T-helper 1 cell treated with Interleukin-12 subunit alpha and Interleukin-12 subunit beta and Interleukin-4 antibody, amounts not matched to agents 30 μg/mL and 1 μg/mL, for 36 hours (primary cell): ENCODE measurements around the gene APOBEC4.

Source experiments
- H3K27ac Mint-ChIP-seq: one replicate; pipeline ENCODE4 v1.8.0; 2021; ENCODE audit warnings: mild to moderate bottlenecking, mixed read lengths
- H3K27me3 Mint-ChIP-seq: one replicate; pipeline ENCODE4 v1.8.0; 2021; ENCODE audit warnings: low read depth, mixed read lengths
- H3K36me3 Mint-ChIP-seq: one replicate; pipeline ENCODE4 v1.8.0; 2021; ENCODE audit warnings: low read depth, mixed read lengths
- H3K4me1 Mint-ChIP-seq: one replicate; pipeline ENCODE4 v1.8.0; 2021; ENCODE audit warnings: low read depth, mixed read lengths
- H3K4me3 Mint-ChIP-seq: one replicate; pipeline ENCODE4 v1.8.0; 2021; ENCODE audit warnings: mild to moderate bottlenecking, moderate library complexity, mixed read lengths
- H3K9me3 Mint-ChIP-seq: one replicate; pipeline ENCODE4 v1.8.0; 2021; ENCODE audit warnings: mixed read lengths

APOBEC4 gene

GRCh38 chr1:183652547-183653461 is at the start of gene APOBEC4:
Gene APOBEC4 (minus strand): TSS chr1:183653316. CDS start chr1:183648781, 4,535 bp downstream.
- Mint-ChIP-seq H3K4me1 (peaks cover 41% of the 10 kb centered on the region), H3K27ac (peak within 1 kb of the TSS; percentile 90), H3K9me3 (no peaks in the 10 kb centered on the region), H3K27me3 (no peaks in the 10 kb centered on the region), H3K4me3 (peak within 1 kb of the TSS; percentile 49), H3K36me3 (peaks cover 2% of the 10 kb centered on the region)

GRCh38 chr1:183702813-183703198 is 49.7 kb upstream of the APOBEC4 start:
- Mint-ChIP-seq H3K9me3 (no peaks in the 10 kb centered on the region), H3K4me3 (no peak overlapping the region), H3K4me1 (peaks cover 10% of the 10 kb centered on the region), H3K27me3 (no peaks in the 10 kb centered on the region), H3K36me3 (peaks cover 11% of the 10 kb centered on the region), H3K27ac (no peak overlapping the region)

DNA sequence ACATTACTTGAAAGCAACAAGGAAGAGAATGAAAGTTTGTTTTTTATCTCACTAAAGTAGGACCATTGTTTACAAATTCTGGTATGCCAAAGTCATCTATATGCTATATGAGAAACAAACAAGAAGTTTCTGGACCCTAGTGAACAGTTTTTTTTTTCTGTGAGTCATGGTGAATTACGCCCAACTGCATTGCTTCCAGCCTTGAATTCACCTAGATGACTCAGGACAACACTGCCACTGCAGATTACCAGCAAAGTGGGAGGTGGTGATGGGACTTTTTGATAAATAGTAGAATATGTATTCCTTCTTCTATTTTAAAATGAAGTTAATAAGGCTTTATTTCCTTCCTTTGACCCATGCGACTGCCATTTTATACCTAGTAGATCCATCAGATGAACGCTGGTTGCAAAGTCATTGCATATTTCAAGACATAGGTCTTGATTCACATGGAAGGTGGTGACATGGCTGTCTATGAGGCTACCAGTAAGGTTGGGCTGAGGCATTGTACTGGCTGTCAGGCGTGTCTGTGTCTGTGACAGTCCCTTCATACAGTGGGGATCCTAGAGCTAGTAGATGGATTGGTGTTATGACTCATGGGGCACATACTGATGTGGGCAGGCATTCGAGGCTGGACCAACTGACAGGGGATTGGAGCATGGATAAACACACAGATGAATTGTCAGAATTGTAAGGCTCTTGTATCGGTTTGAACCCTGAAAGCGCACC is 49.1 kb upstream of the APOBEC4 start:
- Mint-ChIP-seq H3K27ac (no peak overlapping the region), H3K4me1 (peaks cover 11% of the 10 kb centered on the region), H3K9me3 (no peaks in the 10 kb centered on the region), H3K27me3 (no peaks in the 10 kb centered on the region), H3K36me3 (peaks cover 11% of the 10 kb centered on the region), H3K4me3 (no peak overlapping the region)

DNA sequence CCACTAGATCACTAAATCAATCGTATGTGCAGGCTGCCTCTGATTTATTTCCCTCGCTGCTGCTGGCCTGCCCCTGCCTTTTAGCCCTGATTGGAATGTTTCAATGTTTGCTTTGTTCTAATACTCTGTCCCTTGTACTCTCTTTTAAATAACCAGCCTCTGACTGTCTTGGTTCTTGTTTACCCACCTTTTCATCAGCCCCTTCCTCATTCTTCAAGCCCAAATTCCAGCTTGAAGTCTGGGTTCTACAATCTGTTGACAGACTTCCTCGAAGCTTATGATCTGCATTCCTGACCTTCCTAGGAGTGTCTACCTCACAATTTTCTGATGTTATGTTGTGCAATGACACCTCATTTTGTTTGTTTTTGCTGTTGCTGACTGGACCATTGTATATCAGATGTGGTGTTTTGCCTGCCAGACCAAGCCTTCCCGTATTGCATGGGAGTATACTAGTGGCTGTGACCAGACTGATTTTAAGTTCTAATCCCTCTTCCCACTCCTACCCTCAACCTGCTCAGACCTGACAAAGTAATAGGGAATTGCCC is 46.6 kb upstream of the APOBEC4 start:
- peaks cover 11% of the 10 kb centered on the region for H3K36me3 Mint-ChIP-seq
- H3K9me3 Mint-ChIP-seq: no peaks in the 10 kb centered on the region
- H3K27ac Mint-ChIP-seq: no peak overlapping the region
- no peaks in the 10 kb centered on the region for H3K27me3 Mint-ChIP-seq
- peaks cover 11% of the 10 kb centered on the region for H3K4me1 Mint-ChIP-seq
- H3K4me3 Mint-ChIP-seq: no peak overlapping the region

- Mint-ChIP-seq H3K9me3 (no peaks in the 10 kb centered on the region), H3K36me3 (peaks cover 11% of the 10 kb centered on the region), H3K27ac (no peak overlapping the region)
Observed at GRCh38 chr1:183697814-183698590, 44.9 kb upstream of the APOBEC4 start.

DNA sequence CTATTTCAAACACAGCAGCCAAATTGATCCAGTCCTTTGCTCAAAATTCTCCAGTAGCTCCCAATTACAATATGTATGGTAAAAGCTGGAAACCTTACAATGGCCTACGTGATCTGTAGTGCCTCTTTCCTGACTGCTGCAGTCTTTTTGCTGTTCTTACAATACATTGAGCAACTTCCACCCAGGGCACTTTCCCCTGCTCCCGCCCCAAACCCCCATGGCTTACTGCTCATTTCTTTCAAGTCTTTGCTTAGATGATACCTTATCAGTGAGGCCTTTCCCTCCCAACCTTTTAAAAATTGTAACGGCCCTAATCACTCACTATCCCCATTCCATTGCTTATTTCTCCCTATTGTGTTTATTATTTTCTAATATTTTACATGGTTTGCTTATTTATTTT is 43.9 kb upstream of the APOBEC4 start:
- Mint-ChIP-seq H3K4me3 (no peak overlapping the region), H3K27me3 (no peaks in the 10 kb centered on the region), H3K27ac (no peak overlapping the region), H3K9me3 (no peaks in the 10 kb centered on the region), H3K36me3 (peaks cover 7% of the 10 kb centered on the region), H3K4me1 (peaks cover 16% of the 10 kb centered on the region)

More at GRCh38 chr1:183697814-183698590, 44.9 kb upstream of the APOBEC4 start:
- Mint-ChIP-seq H3K4me1 (peaks cover 14% of the 10 kb centered on the region), H3K4me3 (no peak overlapping the region), H3K27me3 (no peaks in the 10 kb centered on the region)

- Mint-ChIP-seq H3K27ac (no peak overlapping the region), H3K9me3 (no peaks in the 10 kb centered on the region), H3K4me3 (no peak overlapping the region), H3K4me1 (peaks cover 16% of the 10 kb centered on the region), H3K27me3 (no peaks in the 10 kb centered on the region), H3K36me3 (peaks cover 3% of the 10 kb centered on the region)
Observed at GRCh38 chr1:183694755-183695154, 41.6 kb upstream of the APOBEC4 start.

- no peak overlapping the region for H3K27ac Mint-ChIP-seq
- peaks cover 18% of the 10 kb centered on the region for H3K4me1 Mint-ChIP-seq
- H3K27me3 Mint-ChIP-seq: no peaks in the 10 kb centered on the region
- no peaks in the 10 kb centered on the region for H3K9me3 Mint-ChIP-seq
- no peak overlapping the region for H3K4me3 Mint-ChIP-seq
- H3K36me3 Mint-ChIP-seq: peaks cover 2% of the 10 kb centered on the region
Observed at GRCh38 chr1:183694066-183694465, 41.0 kb upstream of the APOBEC4 start.

- Mint-ChIP-seq H3K4me1 (peaks cover 15% of the 10 kb centered on the region), H3K27me3 (no peaks in the 10 kb centered on the region), H3K4me3 (no peak overlapping the region), H3K9me3 (no peaks in the 10 kb centered on the region), H3K27ac (no peak overlapping the region), H3K36me3 (no peaks in the 10 kb centered on the region)
Observed at GRCh38 chr1:183693521-183693920, 40.4 kb upstream of the APOBEC4 start.

DNA sequence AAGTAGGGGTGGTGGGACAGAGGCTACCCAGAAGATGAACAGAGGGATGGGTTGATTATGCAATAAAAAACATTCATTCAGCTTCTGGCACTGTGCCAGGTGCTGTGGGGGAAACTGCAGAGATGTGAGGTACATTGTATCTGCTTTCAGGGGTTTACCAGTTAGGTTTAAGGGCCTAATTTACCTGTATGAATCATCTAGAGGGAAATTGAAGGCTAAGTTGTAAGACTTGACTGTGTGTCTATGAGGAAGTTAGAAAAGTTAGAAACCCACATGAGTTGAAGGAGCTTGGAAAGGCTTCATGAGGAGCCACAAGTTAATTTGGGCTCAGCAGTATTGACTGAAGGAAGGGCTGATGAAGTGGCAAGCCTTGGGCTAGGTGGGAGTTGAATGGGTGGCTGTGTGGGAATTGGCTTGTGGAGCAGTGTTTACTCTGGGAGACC is 36.7 kb upstream of the APOBEC4 start:
- no peak overlapping the region for H3K4me3 Mint-ChIP-seq
- H3K9me3 Mint-ChIP-seq: no peaks in the 10 kb centered on the region
- H3K4me1 Mint-ChIP-seq: peaks cover 7% of the 10 kb centered on the region
- no peak overlapping the region for H3K27ac Mint-ChIP-seq
- no peaks in the 10 kb centered on the region for H3K36me3 Mint-ChIP-seq
- peaks cover 3% of the 10 kb centered on the region for H3K27me3 Mint-ChIP-seq

DNA sequence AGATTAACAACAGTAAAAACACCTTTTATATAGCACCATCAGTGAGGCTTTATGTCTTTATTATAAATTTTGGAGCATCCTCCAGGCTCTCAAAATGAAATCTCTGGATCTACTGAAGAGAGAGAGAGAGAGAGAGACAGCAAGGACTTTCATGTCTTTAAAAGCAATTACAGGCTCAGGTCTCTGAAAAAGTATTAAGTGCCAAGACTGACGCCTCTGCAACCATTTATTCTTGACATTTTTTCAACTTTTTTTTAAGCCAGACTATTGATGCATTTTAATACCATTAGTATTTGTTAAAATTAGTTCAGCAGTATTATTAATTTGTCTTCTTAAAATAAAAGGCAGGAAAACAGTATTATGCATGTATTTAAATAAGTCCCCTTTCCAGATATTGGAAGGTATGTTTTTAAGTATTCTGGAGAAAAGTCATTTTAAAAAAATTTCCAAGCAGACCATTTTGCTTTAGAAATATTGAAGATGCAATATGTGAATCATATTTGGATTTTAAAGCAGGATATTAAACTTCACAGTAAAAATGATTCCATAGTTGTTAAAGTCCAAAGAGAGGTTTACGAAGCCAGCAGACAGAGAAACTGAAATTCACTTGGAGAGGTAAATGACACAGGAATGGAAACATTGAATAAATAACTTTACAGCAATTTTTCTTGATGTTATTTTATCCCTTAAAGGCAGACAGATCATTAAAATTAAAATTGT is 35.4 kb upstream of the APOBEC4 start:
- Mint-ChIP-seq H3K27me3 (peaks cover 8% of the 10 kb centered on the region), H3K36me3 (no peaks in the 10 kb centered on the region), H3K4me3 (no peak overlapping the region), H3K9me3 (no peaks in the 10 kb centered on the region), H3K4me1 (peaks cover 8% of the 10 kb centered on the region), H3K27ac (no peak overlapping the region)

DNA sequence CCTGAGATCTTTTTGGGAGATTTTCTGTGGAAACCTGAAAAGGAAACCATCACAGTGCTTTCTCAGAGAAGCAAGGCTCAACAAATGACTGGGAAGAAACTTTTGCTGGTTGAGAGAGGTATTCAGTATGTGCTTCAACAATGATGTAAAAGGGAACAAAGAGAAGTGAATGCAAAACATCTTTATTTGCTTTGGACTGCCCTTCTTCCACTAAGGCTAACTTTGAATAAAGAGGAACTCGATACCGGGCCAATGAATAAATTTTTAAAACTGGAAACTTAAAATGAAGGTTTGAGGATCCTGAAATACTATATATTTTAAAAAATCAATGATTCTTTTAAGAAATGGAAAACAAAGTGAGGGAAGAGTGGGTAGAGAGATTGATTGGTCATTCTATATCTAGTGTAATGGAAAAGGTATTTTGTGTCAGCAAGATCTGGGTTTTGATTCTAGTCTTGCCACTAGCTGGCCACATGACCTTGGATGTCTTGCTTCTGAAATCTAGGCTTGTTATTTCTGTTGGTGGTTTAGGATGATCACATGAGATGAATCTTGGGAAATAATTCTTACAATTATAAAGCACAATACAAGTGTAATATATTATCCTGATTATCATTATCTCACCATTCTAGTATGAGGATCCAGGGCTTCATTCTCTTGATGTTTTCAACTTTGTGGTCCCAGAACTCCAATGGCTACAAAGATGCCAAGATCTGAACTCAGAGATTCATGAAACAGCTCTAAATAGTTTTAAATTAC is 34.6 kb upstream of the APOBEC4 start:
- Mint-ChIP-seq H3K27ac (no peak overlapping the region), H3K4me1 (peaks cover 6% of the 10 kb centered on the region), H3K9me3 (no peaks in the 10 kb centered on the region), H3K27me3 (peaks cover 12% of the 10 kb centered on the region), H3K4me3 (no peak overlapping the region), H3K36me3 (no peaks in the 10 kb centered on the region)

GRCh38 chr1:183686229-183686628 is 33.1 kb upstream of the APOBEC4 start:
- no peaks in the 10 kb centered on the region for H3K36me3 Mint-ChIP-seq
- no peak overlapping the region for H3K4me3 Mint-ChIP-seq
- peaks cover 22% of the 10 kb centered on the region for H3K27me3 Mint-ChIP-seq
- peaks cover 3% of the 10 kb centered on the region for H3K4me1 Mint-ChIP-seq
- no peaks in the 10 kb centered on the region for H3K9me3 Mint-ChIP-seq
- H3K27ac Mint-ChIP-seq: no peak overlapping the region
